ENCODE measurements around the gene RNF157. TPM values are rescaled to one million over a fixed set of nuclear protein-coding genes. Genes with fewer than 3 reads are reported as not detected.

RNF157 gene
- polyA plus RNA-seq, 1 experiment, result 1.6 TPM

- H3K9me3 ChIP-seq (ENCODE audit: control insufficient read depth, insufficient read depth, low read length), result peaks cover 3% of the 10 kb centered on the region; the same call in 1 of the 2 replicates
- CTCF ChIA-PET, result interaction anchor here (0.9 kb wide), 1 partner anchor 141 kb away, joined by 3 read pairs; no protein-coding TSS in a partner anchor
- H3K27ac ChIP-seq (ENCODE audit: low read depth, low read length), result no peak overlapping the region
- POLR2A ChIA-PET, result no interaction called here
- peaks cover 97% of the 10 kb centered on the region for H3K27me3 ChIP-seq (ENCODE audit: control insufficient read depth, insufficient read depth, low read length)
- DNase-seq (ENCODE audit: low read depth, low spot score), result no peak
- H3K4me3 ChIP-seq (ENCODE audit: low read depth, low read length), result no peak overlapping the region
- TF ChIP-seq CTCF (IDR thresholded peaks at IDR 0.05; ENCODE audit: low read depth, low read length), result no peak
Measured at GRCh38 chr17:76138234-76138895, 101.9 kb downstream of the RNF157 start.

- H3K27me3 ChIP-seq (ENCODE audit: control insufficient read depth, insufficient read depth, low read length), result peaks cover 99% of the 10 kb centered on the region
Measured at GRCh38 chr17:76137351-76138233, 102.7 kb downstream of the RNF157 start.

GRCh38 chr17:76137001-76137350, 103.3 kb downstream of the RNF157 start:
- Histone ChIP-seq H3K9me3 (ENCODE audit: control insufficient read depth, insufficient read depth, low read length) (peaks cover 3% of the 10 kb centered on the region; the same call in 1 of the 2 replicates), H3K27ac (ENCODE audit: low read depth, low read length) (no peak overlapping the region), H3K27me3 (ENCODE audit: control insufficient read depth, insufficient read depth, low read length) (peaks cover 98% of the 10 kb centered on the region), H3K4me3 (ENCODE audit: low read depth, low read length) (no peak overlapping the region)
- no peak for TF ChIP-seq CTCF (IDR thresholded peaks at IDR 0.05; ENCODE audit: low read depth, low read length)
- POLR2A ChIA-PET, result no interaction called here
- CTCF ChIA-PET, result no interaction called here
- no peak for DNase-seq (ENCODE audit: low read depth, low spot score)

More at GRCh38 chr17:76137351-76138233, 102.7 kb downstream of the RNF157 start:
- TF ChIP-seq CTCF (IDR thresholded peaks at IDR 0.05; ENCODE audit: low read depth, low read length), result no peak
- no peak overlapping the region for H3K27ac ChIP-seq (ENCODE audit: low read depth, low read length)
- DNase-seq (ENCODE audit: low read depth, low spot score), result no peak
- H3K4me3 ChIP-seq (ENCODE audit: low read depth, low read length), result no peak overlapping the region
- H3K9me3 ChIP-seq (ENCODE audit: control insufficient read depth, insufficient read depth, low read length), result peaks cover 3% of the 10 kb centered on the region; the same call in 1 of the 2 replicates
- ChIA-PET POLR2A (no interaction called here), CTCF (no interaction called here)

GRCh38 chr17:76136276-76137000, 103.9 kb downstream of the RNF157 start:
- POLR2A ChIA-PET, result no interaction called here
- no peak for TF ChIP-seq CTCF (IDR thresholded peaks at IDR 0.05; ENCODE audit: low read depth, low read length)
- Histone ChIP-seq H3K27ac (ENCODE audit: low read depth, low read length) (no peak overlapping the region), H3K27me3 (ENCODE audit: control insufficient read depth, insufficient read depth, low read length) (peaks cover 98% of the 10 kb centered on the region), H3K9me3 (ENCODE audit: control insufficient read depth, insufficient read depth, low read length) (peaks cover 3% of the 10 kb centered on the region; the same call in 1 of the 2 replicates), H3K4me3 (ENCODE audit: low read depth, low read length) (no peak overlapping the region)
- no peak for DNase-seq (ENCODE audit: low read depth, low spot score)
- CTCF ChIA-PET, result no interaction called here
